ENCODE measurements around the gene TNFSF13B.

TNFSF13B gene

GRCh38 chr13:108342369-108343289, 73.1 kb downstream of the TNFSF13B start:
- in situ Hi-C loops (cut with MboI; ENCODE audit: low sequenced_read_pairs), result no loop called here

- in situ Hi-C loops (cut with MboI; ENCODE audit: low sequenced_read_pairs), result no loop called here
Observed at GRCh38 chr13:108345016-108345415, 75.5 kb downstream of the TNFSF13B start.

GRCh38 chr13:108346376-108346775, 76.9 kb downstream of the TNFSF13B start:
- in situ Hi-C loops (cut with MboI; ENCODE audit: low sequenced_read_pairs), result no loop called here

- in situ Hi-C loops (cut with MboI; ENCODE audit: low sequenced_read_pairs), result no loop called here
Observed at GRCh38 chr13:108349269-108349668, 79.8 kb downstream of the TNFSF13B start.

- in situ Hi-C loops (cut with MboI; ENCODE audit: low sequenced_read_pairs), result no loop called here
Observed at GRCh38 chr13:108350579-108350978, 81.1 kb downstream of the TNFSF13B start.

- in situ Hi-C loops (cut with MboI; ENCODE audit: low sequenced_read_pairs), result no loop called here
Observed at GRCh38 chr13:108352599-108352998, 83.1 kb downstream of the TNFSF13B start.

- in situ Hi-C loops (cut with MboI; ENCODE audit: low sequenced_read_pairs), result no loop called here
Observed at GRCh38 chr13:108357228-108357627, 87.7 kb downstream of the TNFSF13B start.

All from HL-60/S4 treated with retinoic acid at 250 ng/mL for 4 days and 3 days (cell line).